ENCODE results near the gene CCDC33. TPM values are rescaled to one million over a fixed set of nuclear protein-coding genes. Genes with fewer than 3 reads are reported as not detected.

The CCDC33 gene
- total and polyA plus RNA-seq, 2 donors (not counting 1 experiment from before 2014, with no cell fraction given), result not detected

DNA sequence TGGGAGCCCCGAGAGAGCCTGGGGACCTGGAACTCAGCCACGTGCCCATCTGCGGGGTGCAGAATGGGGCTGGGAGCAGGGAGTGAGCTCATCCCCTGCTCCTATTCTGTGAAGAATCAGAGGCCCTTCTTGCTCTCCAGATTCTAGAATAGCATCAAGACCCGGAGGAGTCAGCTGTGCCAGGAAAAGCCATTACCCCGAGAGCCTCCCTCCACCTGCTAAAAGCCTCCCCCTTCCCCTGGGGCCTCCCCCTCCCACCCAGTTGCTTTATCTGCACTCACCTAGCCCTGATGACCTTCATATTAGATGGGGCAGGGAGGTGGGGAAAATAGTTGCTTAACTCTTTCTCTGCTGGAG lies 23.1 kb downstream of the CCDC33 start:
- H3K4me2 ChIP-seq (replicated peaks; ENCODE audit: low read depth, low read length, poor library complexity, severe bottlenecking), result no peak overlapping the region
- POLR2A ChIA-PET, result no interaction called here
- TF ChIP-seq EZH2 (IDR thresholded peaks at IDR 0.05; ENCODE audit: borderline replicate concordance, insufficient read depth, low read depth, low read length, poor library complexity, severe bottlenecking), result no peak
- TF ChIP-seq, protein P1, sequence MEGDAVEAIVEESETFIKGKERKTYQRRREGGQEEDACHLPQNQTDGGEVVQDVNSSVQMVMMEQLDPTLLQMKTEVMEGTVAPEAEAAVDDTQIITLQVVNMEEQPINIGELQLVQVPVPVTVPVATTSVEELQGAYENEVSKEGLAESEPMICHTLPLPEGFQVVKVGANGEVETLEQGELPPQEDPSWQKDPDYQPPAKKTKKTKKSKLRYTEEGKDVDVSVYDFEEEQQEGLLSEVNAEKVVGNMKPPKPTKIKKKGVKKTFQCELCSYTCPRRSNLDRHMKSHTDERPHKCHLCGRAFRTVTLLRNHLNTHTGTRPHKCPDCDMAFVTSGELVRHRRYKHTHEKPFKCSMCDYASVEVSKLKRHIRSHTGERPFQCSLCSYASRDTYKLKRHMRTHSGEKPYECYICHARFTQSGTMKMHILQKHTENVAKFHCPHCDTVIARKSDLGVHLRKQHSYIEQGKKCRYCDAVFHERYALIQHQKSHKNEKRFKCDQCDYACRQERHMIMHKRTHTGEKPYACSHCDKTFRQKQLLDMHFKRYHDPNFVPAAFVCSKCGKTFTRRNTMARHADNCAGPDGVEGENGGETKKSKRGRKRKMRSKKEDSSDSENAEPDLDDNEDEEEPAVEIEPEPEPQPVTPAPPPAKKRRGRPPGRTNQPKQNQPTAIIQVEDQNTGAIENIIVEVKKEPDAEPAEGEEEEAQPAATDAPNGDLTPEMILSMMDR (IDR thresholded peaks at IDR 0.05), result no peak
- no peaks in the 10 kb centered on the region for H3K4me1 Mint-ChIP-seq
- H3K4me3 Mint-ChIP-seq, result no peak overlapping the region
- no peaks in the 10 kb centered on the region for H3K9me3 ChIP-seq (ENCODE audit: control extremely low read depth in 1 of 3, control insufficient read depth in 2 of 3, insufficient read depth in 1 of 3, low read length in 2 of 3)
- no peak for ATAC-seq (ENCODE audit: low read depth)
- H3K27me3 ChIP-seq (replicated peaks in 1 of 4; ENCODE audit: control extremely low read depth in 1 of 4, control insufficient read depth in 3 of 4, insufficient read depth in 4 of 4, low read length in 3 of 4), result peaks cover 0 to 4% (median 0%) of the 10 kb centered on the region in 4 experiments
- no peaks in the 10 kb centered on the region for H4K20me1 ChIP-seq (ENCODE audit: control insufficient read depth, insufficient read depth, low read length, poor library complexity, severe bottlenecking)
- H3K79me2 ChIP-seq (ENCODE audit: control insufficient read depth, insufficient read depth, low read length), result no peaks in the 10 kb centered on the region
- H3K9me3 Mint-ChIP-seq (ENCODE audit: insufficient read depth), result no peaks in the 10 kb centered on the region
- intact Hi-C loops (cut with micrococcal nuclease), result no loop called here
- H3K9ac ChIP-seq (ENCODE audit: low read length), result no peak overlapping the region
- no peak overlapping the region for H3K27ac Mint-ChIP-seq
- H3K27ac ChIP-seq (ENCODE audit: low read length in 2 of 2), result no peak overlapping the region
- no peaks in the 10 kb centered on the region for H3K36me3 ChIP-seq (replicated peaks in 1 of 2; ENCODE audit: control extremely low read depth in 1 of 2, control insufficient read depth in 1 of 2, extremely low read depth in 1 of 2, insufficient read depth in 2 of 2, low read length in 1 of 2)
- H2AFZ ChIP-seq (ENCODE audit: insufficient read depth, low read depth, low read length, poor library complexity, severe bottlenecking), result no peak overlapping the region
- no peak overlapping the region for H3K4me3 ChIP-seq (ENCODE audit: control extremely low read depth in 1 of 5, extremely low read depth in 1 of 5, insufficient read depth in 1 of 5, low read depth in 2 of 5, low read length in 4 of 5)
- CTCF ChIA-PET, result no interaction called here
- WGBS (ENCODE audit: insufficient coverage), result 66% methylated on average over 4 of the region's 5 CpGs
- peaks cover 42% of the 10 kb centered on the region for H3K27me3 Mint-ChIP-seq
- no peak for DNase-seq
- no peaks in the 10 kb centered on the region for H3K4me1 ChIP-seq (ENCODE audit: control insufficient read depth in 2 of 2, insufficient read depth in 2 of 2, low read length in 2 of 2)

DNA sequence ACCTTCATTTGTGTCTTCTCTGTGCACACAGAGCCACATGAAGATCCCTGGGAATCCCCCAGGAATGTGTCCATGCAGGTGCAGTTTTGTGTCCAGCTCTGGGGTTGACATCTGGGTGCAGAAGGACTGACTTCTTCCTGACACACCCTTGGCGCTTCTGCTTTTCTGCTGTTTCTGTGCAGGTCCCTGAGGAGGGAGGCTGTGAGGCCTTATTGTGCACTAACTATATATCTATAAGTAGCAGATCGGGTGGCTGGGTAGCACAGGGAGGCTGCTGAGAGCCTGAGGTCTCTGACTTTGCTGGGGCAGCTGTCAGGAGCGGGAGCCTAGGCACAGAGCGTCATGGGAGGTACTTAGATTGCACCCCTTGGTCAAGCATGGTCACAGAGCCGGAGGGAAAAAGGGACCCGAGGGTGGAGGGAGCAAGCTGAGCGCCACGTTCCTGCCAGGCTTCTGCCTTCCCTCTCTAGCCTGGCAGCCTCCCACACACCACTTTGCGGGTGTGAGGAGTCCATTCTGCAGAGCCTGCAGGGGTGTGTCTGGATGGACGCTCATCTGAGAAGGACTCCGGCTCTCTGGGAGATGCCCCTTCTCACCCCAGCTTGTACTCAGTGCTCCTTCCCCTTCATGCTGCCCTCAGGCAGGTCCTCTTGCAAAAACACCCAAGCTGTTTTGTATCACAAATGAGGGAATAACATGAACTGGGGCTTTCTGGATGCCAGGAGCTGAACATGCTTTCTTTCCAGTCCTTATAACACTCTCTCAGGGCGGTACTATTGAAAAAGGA lies 23.9 kb downstream of the CCDC33 start:
- H3K4me2 ChIP-seq (replicated peaks; ENCODE audit: low read depth, low read length, poor library complexity, severe bottlenecking), result no peak overlapping the region
- POLR2A ChIA-PET, result no interaction called here

More for the DNA sequence above, 23.9 kb downstream of the CCDC33 start:
- H3K4me1 Mint-ChIP-seq, result no peaks in the 10 kb centered on the region
- Histone ChIP-seq H3K4me1 (ENCODE audit: control insufficient read depth in 2 of 2, insufficient read depth in 2 of 2, low read length in 2 of 2) (no peaks in the 10 kb centered on the region), H3K27me3 (replicated peaks in 1 of 4; ENCODE audit: control extremely low read depth in 1 of 4, control insufficient read depth in 3 of 4, insufficient read depth in 4 of 4, low read length in 3 of 4) (peaks cover 0 to 4% (median 0%) of the 10 kb centered on the region in 4 experiments), H3K9me3 (ENCODE audit: control extremely low read depth in 1 of 3, control insufficient read depth in 2 of 3, insufficient read depth in 1 of 3, low read length in 2 of 3) (peaks cover 0 to under 1% (median 0%) of the 10 kb centered on the region in 3 donors), H3K9ac (ENCODE audit: low read length) (no peak overlapping the region), H3K4me3 (ENCODE audit: control extremely low read depth in 1 of 5, extremely low read depth in 1 of 5, insufficient read depth in 1 of 5, low read depth in 2 of 5, low read length in 4 of 5) (no peak overlapping the region), H3K36me3 (replicated peaks in 1 of 2; ENCODE audit: control extremely low read depth in 1 of 2, control insufficient read depth in 1 of 2, extremely low read depth in 1 of 2, insufficient read depth in 2 of 2, low read length in 1 of 2) (no peaks in the 10 kb centered on the region), H2AFZ (ENCODE audit: insufficient read depth, low read depth, low read length, poor library complexity, severe bottlenecking) (no peak overlapping the region), H3K79me2 (ENCODE audit: control insufficient read depth, insufficient read depth, low read length) (no peaks in the 10 kb centered on the region), H4K20me1 (ENCODE audit: control insufficient read depth, insufficient read depth, low read length, poor library complexity, severe bottlenecking) (no peaks in the 10 kb centered on the region), H3K27ac (ENCODE audit: low read length in 2 of 2) (no peak overlapping the region)
- no peak overlapping the region for H3K4me3 Mint-ChIP-seq
- no peak overlapping the region for H3K27ac Mint-ChIP-seq
- H3K9me3 Mint-ChIP-seq (ENCODE audit: insufficient read depth), result no peaks in the 10 kb centered on the region
- peaks cover 45% of the 10 kb centered on the region for H3K27me3 Mint-ChIP-seq
- CTCF ChIA-PET, result no interaction called here
- ATAC-seq (ENCODE audit: low read depth) (no peak), DNase-seq (no peak)
- intact Hi-C loops (cut with micrococcal nuclease), result no loop called here
- 73% methylated on average over 8 of the region's 12 CpGs for WGBS (ENCODE audit: insufficient coverage)
- no peak for TF ChIP-seq EZH2 (IDR thresholded peaks at IDR 0.05; ENCODE audit: borderline replicate concordance, insufficient read depth, low read depth, low read length, poor library complexity, severe bottlenecking)
- TF ChIP-seq, protein P1 (IDR thresholded peaks at IDR 0.05), result no peak
